Stimulated activated naive CD8-positive, alpha-beta T cell treated with anti-CD3 and anti-CD28 coated beads, Interleukin-15, Interleukin-2, amounts not matched to agents 100 ng/mL and 50 ng/mL, for 24 hours (primary cell): ENCODE measurements around the gene POLR1A.
A peak's percentile ranks its signal among the peaks of the same experiment; 100 is the strongest.
"Not testable (repeated sequence)": the region's sequence is repeated elsewhere in the genome, so short reads cannot be mapped to it uniquely, and the experiment has no call there.

ENCODE experiments used
- H3K27ac Mint-ChIP-seq: one replicate; pipeline ENCODE4 v1.8.0; 2021; ENCODE audit warnings: mild to moderate bottlenecking, mixed read lengths
- H3K27me3 Mint-ChIP-seq: one replicate; pipeline ENCODE4 v1.8.0; 2021; ENCODE audit warnings: mixed read lengths
- H3K36me3 Mint-ChIP-seq: one replicate; pipeline ENCODE4 v1.8.0; 2021; ENCODE audit warnings: low read depth, mixed read lengths
- H3K4me1 Mint-ChIP-seq: one replicate; pipeline ENCODE4 v1.8.0; 2021; ENCODE audit warnings: low read depth, mixed read lengths
- H3K4me3 Mint-ChIP-seq: one replicate; pipeline ENCODE4 v1.8.0; 2021; ENCODE audit warnings: mild to moderate bottlenecking, mixed read lengths
- H3K9me3 Mint-ChIP-seq: one replicate; pipeline ENCODE4 v1.8.0; 2021; ENCODE audit warnings: mixed read lengths

Gene POLR1A

GRCh38 chr2:86000131-86000937 lies 105.4 kb downstream of the POLR1A start:
- Mint-ChIP-seq H3K36me3 (no peaks in the 10 kb centered on the region), H3K27me3 (no peaks in the 10 kb centered on the region), H3K4me3 (peak overlapping the region; percentile 11), H3K27ac (peak overlapping the region; percentile 67), H3K4me1 (peaks cover 56% of the 10 kb centered on the region), H3K9me3 (peaks cover 3% of the 10 kb centered on the region)

GRCh38 chr2:85999061-85999831 lies 106.4 kb downstream of the POLR1A start:
- Mint-ChIP-seq H3K36me3 (no peaks in the 10 kb centered on the region), H3K4me3 (peak overlapping the region; percentile 51), H3K27me3 (no peaks in the 10 kb centered on the region), H3K9me3 (peaks cover 3% of the 10 kb centered on the region), H3K27ac (peak overlapping the region; percentile 90), H3K4me1 (peaks cover 67% of the 10 kb centered on the region)

DNA sequence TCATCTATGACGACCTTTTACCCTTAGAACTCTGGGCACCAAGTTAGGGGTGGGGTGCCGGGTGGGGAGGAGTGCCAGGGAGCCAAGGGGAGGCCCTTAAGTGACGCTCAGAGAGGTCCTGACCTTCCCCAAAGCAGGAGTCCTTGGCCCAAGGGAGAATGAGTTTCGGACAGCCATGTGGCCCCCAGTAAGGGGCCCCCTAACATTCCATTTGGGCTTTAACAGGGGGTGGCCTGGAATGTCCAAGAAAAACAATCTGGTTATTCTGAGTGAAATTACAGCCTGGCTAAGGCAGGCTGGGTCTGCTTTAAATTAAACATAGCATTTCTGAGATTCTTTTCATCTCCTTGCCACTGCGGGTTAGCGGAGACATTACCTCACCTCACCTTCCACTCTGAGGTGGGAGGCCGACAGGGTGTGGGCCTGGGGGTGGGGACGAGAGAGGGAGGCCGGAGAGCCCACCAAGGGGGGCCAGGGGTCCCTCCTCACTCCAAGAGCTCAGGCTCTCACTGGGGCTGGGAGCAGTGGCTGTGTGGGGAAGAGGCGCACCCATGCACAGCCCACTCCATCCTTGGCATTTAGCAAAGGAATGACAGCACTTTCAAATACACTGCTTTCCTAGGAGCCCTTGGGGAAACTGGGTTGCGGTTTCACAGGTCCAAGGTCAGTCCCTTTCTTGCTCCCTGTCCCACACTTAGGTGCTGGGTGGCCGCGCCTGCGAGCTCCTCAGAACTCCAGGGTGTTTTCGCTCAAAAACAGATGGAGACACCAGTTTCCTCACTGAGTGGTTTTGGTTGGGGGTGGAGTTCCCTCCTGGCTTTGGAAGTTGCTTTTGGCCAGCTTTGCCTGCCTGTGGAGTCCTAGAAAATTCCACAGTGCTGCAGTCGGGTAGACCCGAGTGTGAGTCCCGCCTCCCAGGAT lies 107.4 kb downstream of the POLR1A start:
- no peaks in the 10 kb centered on the region for H3K36me3 Mint-ChIP-seq
- peaks cover 3% of the 10 kb centered on the region for H3K9me3 Mint-ChIP-seq
- H3K4me3 Mint-ChIP-seq: peak overlapping the region; percentile 51
- peaks cover 75% of the 10 kb centered on the region for H3K4me1 Mint-ChIP-seq
- H3K27me3 Mint-ChIP-seq: no peaks in the 10 kb centered on the region
- H3K27ac Mint-ChIP-seq: peak overlapping the region; percentile 90

DNA sequence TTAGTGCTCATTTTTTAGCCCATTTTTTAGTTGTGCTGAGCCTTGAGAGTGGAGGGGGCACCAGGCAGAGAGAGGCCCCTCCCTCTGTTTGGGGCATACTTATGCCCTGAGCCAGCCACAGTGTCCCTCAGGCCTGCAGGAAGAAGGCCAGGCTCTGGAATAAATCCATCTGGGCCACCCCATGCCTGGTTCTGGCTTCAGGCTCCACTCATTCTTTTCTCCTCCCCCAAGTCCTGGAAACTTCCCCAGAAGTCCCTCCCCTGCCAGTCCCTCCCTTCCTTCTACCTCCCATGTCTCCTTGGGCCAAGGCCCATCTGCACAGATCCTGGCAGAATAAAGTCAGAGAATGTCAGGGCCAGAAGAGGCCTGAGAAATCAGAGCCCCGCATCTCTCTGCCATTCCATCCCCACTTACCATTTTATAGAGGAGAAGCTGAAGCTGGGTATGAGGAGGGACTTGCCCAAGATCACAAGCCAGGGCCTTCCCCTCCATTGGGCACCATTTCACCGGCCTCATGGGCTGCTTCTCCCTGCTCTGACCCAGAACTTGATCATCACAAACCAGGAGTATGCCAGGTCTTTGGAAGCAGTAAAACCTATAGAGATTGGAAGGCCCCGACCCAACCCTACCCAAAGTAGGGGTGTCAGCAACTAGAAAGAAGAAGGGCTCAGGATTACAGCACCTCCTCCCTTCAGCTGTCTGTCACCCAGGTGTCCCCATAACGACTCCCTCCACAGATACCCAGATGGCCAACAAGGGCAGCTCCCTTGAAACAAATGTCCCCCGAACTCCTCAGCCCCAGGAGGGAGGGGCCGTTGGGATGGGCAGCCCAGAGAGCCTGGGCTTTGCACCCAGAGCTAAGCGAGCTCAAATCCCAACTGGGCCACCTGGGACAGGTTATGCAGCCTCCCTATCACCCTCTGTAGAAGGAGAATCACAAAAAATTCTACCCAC lies 108.4 kb downstream of the POLR1A start:
- H3K4me3 Mint-ChIP-seq: no peak overlapping the region
- no peaks in the 10 kb centered on the region for H3K36me3 Mint-ChIP-seq
- peaks cover 78% of the 10 kb centered on the region for H3K4me1 Mint-ChIP-seq
- no peaks in the 10 kb centered on the region for H3K27me3 Mint-ChIP-seq
- peak overlapping the region; percentile 55 for H3K27ac Mint-ChIP-seq
- H3K9me3 Mint-ChIP-seq: peaks cover 3% of the 10 kb centered on the region

DNA sequence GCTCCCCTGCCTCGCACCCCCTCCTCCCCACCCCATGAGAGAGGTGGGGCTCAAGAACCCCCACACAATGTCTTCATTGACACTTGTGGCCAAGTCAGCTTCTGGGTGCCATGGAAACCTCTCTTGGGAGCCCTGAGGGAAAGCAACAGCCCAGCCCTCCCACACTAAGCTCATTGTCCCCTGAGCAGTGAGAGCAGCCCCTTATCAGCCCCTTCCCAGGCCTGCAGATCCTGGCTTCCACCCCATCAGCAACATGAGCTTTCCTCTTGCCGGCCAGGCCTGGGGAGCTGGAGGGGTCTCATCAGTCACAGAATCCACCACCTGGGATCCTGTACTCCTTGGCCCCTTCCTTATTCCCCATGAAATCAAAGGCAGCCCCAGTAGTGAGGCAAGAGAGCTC lies 109.1 kb downstream of the POLR1A start:
- H3K4me1 Mint-ChIP-seq: peaks cover 81% of the 10 kb centered on the region
- H3K9me3 Mint-ChIP-seq: peaks cover 3% of the 10 kb centered on the region
- H3K4me3 Mint-ChIP-seq: no peak overlapping the region
- no peaks in the 10 kb centered on the region for H3K27me3 Mint-ChIP-seq
- H3K27ac Mint-ChIP-seq: no peak overlapping the region
- H3K36me3 Mint-ChIP-seq: no peaks in the 10 kb centered on the region

DNA sequence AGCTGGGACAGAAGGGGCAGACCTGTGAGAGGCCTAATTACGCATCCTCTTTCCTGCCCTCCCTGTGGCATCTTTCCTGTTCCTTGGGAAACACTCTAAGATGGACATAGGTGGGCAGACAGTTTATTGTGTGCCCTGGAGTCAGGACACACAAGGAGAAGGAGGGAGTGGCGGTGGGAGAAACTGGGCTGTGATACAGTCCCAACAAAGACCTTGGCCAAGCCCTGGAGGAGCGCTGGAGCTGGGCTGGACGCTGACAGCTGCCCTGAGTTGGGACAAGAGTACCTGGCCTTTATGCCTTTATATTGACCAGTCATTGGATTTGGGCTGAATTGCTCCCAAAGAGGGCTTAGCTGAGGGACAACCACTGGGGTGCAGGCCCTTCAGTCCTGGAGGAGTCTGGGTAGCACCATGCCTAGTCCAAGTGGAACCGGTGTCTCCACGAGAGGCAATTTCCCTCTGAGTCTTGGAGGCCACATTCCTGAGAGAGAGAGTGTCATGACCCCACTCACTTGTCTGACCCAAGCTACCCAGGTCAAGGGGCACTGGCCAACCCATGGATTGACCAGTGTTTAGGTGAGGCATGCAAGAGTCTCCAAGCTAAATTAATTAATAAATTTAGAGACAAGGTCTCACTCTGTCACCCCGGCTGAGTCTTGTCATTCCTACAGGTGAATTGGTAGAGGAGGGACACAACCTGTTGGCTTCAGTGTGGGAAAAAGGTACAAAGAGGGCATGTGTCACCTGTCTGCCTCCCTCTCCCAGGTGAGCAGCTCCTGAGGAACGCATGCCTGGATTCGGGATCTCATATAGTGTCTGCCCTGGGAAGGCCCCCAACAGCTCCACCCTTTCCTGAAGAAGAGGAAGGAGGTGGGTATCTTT lies 109.8 kb downstream of the POLR1A start:
- H3K27me3 Mint-ChIP-seq: no peaks in the 10 kb centered on the region
- H3K36me3 Mint-ChIP-seq: no peaks in the 10 kb centered on the region
- no peak overlapping the region for H3K4me3 Mint-ChIP-seq
- H3K27ac Mint-ChIP-seq: no peak overlapping the region
- H3K4me1 Mint-ChIP-seq: peaks cover 78% of the 10 kb centered on the region
- peaks cover 3% of the 10 kb centered on the region for H3K9me3 Mint-ChIP-seq

DNA sequence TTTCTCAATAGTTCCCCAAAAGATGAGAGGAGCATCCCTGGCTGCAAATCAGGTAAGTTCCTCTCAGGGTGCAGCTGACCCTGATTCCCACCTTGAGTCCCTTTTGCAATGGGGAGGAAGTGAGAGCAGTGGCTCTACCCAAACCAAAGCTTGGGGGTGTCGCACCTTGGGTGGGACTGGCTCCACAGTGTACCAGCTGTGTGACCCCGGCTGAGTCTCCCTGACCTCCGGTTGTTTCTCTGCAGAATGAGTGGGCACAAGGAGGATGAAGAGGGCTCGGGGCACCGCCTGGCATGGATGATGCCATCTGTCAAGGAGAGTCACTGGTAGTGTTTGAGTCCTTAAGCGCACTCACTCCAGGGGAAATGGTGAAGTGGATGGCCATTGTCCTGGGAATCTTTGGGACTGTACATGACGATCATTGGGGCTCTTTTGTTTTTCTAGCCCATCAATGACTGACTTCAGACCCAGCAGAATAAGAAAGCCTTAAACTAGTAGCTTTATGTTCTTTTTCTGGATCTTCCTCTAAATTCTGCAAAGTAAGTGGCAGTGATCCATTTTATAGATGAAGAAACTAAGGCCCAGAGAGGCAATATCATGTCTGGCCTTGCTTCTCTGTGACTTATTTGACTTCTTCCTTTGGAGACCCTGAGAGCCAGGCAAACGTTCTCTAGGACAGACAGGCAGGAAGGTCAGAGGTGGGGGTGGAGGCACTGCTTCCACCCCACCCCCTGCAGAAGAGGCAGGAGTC lies 110.6 kb downstream of the POLR1A start:
- no peak overlapping the region for H3K27ac Mint-ChIP-seq
- H3K36me3 Mint-ChIP-seq: no peaks in the 10 kb centered on the region
- H3K9me3 Mint-ChIP-seq: peaks cover 1% of the 10 kb centered on the region
- no peak overlapping the region for H3K4me3 Mint-ChIP-seq
- H3K4me1 Mint-ChIP-seq: peaks cover 70% of the 10 kb centered on the region
- no peaks in the 10 kb centered on the region for H3K27me3 Mint-ChIP-seq

GRCh38 chr2:85994421-85994777 lies 111.3 kb downstream of the POLR1A start:
- H3K27ac Mint-ChIP-seq: no peak overlapping the region
- peak overlapping the region; percentile 31 for H3K4me3 Mint-ChIP-seq
- peaks cover 63% of the 10 kb centered on the region for H3K4me1 Mint-ChIP-seq
- no peaks in the 10 kb centered on the region for H3K27me3 Mint-ChIP-seq
- H3K9me3 Mint-ChIP-seq: no peaks in the 10 kb centered on the region
- H3K36me3 Mint-ChIP-seq: no peaks in the 10 kb centered on the region

DNA sequence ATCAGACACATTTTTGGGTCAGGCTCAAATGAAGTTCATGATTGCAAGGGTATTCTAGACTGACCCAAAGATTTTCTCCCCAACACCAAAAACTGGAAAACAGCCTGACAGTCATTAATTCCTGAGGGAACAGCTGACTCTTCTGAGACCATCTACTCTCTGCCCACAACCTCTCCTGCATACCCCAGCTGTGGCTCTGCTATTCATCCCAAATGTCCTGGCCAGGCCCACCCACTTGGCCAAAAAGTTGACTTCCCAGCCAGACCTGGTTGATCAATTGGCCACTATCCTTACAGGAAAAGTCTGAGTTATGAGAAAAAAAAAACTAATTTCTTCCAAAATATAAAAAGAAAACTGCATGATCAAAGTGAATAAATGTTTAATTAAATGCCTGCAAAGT lies 113.1 kb downstream of the POLR1A start:
- no peaks in the 10 kb centered on the region for H3K27me3 Mint-ChIP-seq
- H3K4me1 Mint-ChIP-seq: peaks cover 45% of the 10 kb centered on the region
- H3K27ac Mint-ChIP-seq: no peak overlapping the region
- H3K36me3 Mint-ChIP-seq: no peaks in the 10 kb centered on the region
- H3K9me3 Mint-ChIP-seq: no peaks in the 10 kb centered on the region
- no peak overlapping the region for H3K4me3 Mint-ChIP-seq

- H3K36me3 Mint-ChIP-seq, H3K4me3 Mint-ChIP-seq, H3K27me3 Mint-ChIP-seq, H3K27ac Mint-ChIP-seq, H3K9me3 Mint-ChIP-seq: not testable (repeated sequence)
- H3K4me1 Mint-ChIP-seq: peaks cover 40% of the 10 kb centered on the region
Observed at GRCh38 chr2:85992053-85992452, 113.6 kb downstream of the POLR1A start.

DNA sequence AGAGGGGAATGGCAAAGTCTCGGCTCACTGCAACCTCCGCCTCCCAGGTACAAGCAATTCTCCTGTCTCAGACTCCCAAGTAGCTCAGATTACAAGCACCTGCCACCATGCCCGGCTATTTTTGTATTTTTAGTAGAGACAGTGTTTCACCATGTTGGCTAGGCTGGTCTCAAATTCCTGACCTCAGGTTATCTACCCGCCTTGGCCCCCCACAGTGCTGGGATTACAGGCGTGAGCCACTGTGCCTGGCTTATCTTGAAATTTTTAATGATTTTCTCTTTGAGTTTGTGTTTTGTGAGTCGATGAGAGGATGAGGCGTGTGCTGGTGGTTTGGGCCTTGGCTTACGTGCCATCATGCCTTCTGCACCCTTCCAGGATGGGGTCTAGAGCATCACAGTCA lies 115.6 kb downstream of the POLR1A start:
- no peaks in the 10 kb centered on the region for H3K36me3 Mint-ChIP-seq
- no peak overlapping the region for H3K27ac Mint-ChIP-seq
- peaks cover 22% of the 10 kb centered on the region for H3K4me1 Mint-ChIP-seq
- H3K9me3 Mint-ChIP-seq: no peaks in the 10 kb centered on the region
- H3K4me3 Mint-ChIP-seq: no peak overlapping the region
- no peaks in the 10 kb centered on the region for H3K27me3 Mint-ChIP-seq

GRCh38 chr2:85989288-85989865 lies 116.3 kb downstream of the POLR1A start:
- Mint-ChIP-seq H3K36me3 (no peaks in the 10 kb centered on the region), H3K9me3 (no peaks in the 10 kb centered on the region), H3K4me1 (peaks cover 15% of the 10 kb centered on the region), H3K27ac (no peak overlapping the region), H3K4me3 (no peak overlapping the region), H3K27me3 (no peaks in the 10 kb centered on the region)
